GM12801 (cell line): ENCODE results near the gene RNF123.

Source experiments
- CTCF ChIP-seq: IDR thresholded peaks from one replicate; pipeline ENCODE4 v1.5.1; 2011; ENCODE audit warnings: control low read depth; ENCODE audit not compliant: insufficient read length; ENCODE audit errors: extremely low read depth

The RNF123 gene

DNA sequence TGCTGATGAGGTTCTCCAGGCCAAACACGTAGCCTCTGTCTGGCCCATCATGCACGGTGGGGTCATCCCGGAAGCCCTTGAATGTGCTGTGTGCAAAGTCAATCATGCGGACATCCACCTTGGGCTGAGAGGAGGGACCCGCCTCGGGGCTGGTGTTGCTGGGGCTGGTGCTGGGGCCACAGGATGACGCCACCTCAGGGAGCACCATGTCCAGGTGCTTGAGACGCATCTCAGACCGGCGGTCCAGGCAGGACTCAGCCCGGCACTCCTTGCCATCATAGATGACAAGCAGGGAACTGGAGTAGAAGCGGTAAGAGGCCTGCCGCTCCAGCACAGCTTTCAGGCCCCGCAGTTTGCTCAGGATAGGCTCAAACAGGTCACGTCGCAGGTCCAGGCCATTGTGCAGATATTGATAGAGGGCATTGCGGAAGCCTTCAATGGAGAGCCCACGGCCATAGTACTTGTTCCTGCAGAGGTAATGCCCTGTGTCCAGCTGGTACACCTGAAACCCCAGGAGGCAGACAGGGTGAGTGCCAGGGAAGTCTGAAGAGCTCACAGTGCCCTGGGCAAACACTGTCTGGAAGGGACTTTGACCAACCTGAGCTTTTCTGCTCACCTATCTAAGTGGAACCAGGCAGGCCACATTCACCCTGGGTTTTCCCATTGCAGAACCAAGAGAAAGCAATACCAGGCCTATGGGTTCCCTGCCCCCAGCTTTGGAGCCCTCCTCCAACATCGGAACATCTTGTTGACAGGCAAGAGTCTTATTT is 38.0 kb downstream of the RNF123 start:
- no peak for TF ChIP-seq CTCF

GRCh38 chr3:49727924-49728361 is 38.6 kb downstream of the RNF123 start:
- TF ChIP-seq CTCF = no peak

- no peak for TF ChIP-seq CTCF
These were observed 40.7 kb downstream of the RNF123 start for GRCh38 chr3:49729966-49730609.

- TF ChIP-seq CTCF = no peak
These were observed 43.2 kb downstream of the RNF123 start for GRCh38 chr3:49732597-49732996.

DNA sequence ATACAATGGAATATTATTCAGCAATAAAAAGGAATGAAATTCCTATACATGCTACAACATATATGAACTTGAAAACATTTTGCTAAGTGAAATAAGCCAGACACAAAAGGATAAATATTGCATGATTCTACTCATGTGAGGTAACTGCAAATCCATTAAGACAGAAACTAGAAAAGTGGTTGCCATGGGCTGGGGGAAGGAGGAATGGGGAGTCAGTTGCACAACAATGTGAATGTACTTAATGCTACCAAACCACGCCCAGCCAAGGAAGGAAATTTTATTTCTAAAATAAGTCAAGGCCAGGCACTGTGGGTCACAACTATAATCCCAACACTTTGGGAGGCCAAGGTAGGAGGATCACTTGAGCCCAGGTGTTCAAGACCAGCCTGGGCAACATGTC is 44.2 kb downstream of the RNF123 start:
- no peak for TF ChIP-seq CTCF

GRCh38 chr3:49734752-49735151 is 45.4 kb downstream of the RNF123 start:
- TF ChIP-seq CTCF = no peak

GRCh38 chr3:49738067-49738713 is 48.8 kb downstream of the RNF123 start:
- TF ChIP-seq CTCF = no peak
